A549 (cell line): ENCODE measurements around the gene SLC35A5.

Experiments used
- CEBPB ChIP-seq, 2 experiments: fragments of >200 bp in 1 of 2; sonication (Bioruptor Twin) in 1 of 2; formaldehyde crosslinking in 1 of 2; IDR thresholded peaks; 2 replicates each; pipeline ENCODE4 v1.6.1; 2012 to 2016
- TF ChIP-seq, protein P1 (sequence below): fragments of >200 bp; sonication (Bioruptor Twin); formaldehyde crosslinking; IDR thresholded peaks from 3 replicates; pipeline ENCODE4 v1.5.1; 2016

DNA sequence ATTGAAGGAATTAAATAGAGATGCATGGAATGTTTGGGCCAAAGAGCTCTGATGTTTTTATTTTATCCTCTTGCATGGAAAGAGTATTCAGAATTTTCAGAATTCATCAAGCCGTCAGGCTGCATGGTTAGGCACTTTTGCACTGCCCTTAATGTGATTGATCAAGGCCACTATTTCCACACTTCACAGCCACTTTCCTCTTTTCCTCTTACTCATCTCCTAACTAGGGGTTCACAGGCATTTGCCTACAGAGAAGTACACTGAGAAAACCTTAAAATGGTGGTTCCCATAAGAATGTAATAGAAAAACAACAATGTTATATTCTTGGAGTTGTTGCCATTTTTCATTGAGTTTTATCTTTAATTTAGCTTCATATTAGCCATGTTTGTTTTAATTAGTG is 10.9 kb downstream of the SLC35A5 start:
- TF ChIP-seq, protein P1, sequence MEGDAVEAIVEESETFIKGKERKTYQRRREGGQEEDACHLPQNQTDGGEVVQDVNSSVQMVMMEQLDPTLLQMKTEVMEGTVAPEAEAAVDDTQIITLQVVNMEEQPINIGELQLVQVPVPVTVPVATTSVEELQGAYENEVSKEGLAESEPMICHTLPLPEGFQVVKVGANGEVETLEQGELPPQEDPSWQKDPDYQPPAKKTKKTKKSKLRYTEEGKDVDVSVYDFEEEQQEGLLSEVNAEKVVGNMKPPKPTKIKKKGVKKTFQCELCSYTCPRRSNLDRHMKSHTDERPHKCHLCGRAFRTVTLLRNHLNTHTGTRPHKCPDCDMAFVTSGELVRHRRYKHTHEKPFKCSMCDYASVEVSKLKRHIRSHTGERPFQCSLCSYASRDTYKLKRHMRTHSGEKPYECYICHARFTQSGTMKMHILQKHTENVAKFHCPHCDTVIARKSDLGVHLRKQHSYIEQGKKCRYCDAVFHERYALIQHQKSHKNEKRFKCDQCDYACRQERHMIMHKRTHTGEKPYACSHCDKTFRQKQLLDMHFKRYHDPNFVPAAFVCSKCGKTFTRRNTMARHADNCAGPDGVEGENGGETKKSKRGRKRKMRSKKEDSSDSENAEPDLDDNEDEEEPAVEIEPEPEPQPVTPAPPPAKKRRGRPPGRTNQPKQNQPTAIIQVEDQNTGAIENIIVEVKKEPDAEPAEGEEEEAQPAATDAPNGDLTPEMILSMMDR = no peak
- TF ChIP-seq CEBPB (IDR thresholded peaks at IDR 0.05) = no peak
